HG03521 (cell line): ENCODE data around the gene PRKN.
"Not testable (repeated sequence)": the region's sequence is repeated elsewhere in the genome, so short reads cannot be mapped to it uniquely, and the experiment has no call there.

Experiments used
- ATAC-seq: cut with Tn5 transposase; IDR thresholded peaks from one replicate; pipeline ENCODE4 v1.9.1; 2021; ENCODE audit warnings: mild to moderate bottlenecking, moderate library complexity; ENCODE audit not compliant: unreplicated experiment

PRKN gene

DNA sequence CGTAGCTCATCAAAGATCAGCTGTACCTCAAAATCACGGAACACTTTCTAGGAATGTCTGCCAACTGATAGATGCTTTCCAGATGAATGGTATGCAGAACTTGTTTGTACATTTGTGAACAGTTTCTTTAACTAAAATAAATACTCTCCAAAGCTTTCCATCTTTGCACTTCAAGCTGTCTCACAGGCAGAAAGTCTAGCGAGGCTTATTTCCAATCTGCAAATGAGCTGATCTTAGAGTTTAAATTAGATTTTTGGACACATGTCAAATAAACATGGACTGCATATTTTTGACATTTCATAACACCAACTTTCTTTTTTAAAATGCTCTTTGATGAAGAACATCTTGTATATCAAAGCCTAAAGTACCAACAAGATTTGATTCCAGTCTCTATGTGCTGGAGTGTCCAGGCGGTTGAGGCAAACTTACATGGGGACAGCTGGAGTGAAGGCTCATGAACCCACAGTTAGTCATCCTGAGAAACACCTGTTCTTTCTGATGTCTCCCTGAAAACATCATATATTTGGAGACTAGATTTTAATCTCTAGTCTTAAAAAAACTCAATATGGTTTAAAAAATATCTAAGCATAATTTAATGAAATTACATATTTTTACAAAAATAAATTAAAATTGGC lies 1185.1 kb downstream of the PRKN start:
- no peak for ATAC-seq

DNA sequence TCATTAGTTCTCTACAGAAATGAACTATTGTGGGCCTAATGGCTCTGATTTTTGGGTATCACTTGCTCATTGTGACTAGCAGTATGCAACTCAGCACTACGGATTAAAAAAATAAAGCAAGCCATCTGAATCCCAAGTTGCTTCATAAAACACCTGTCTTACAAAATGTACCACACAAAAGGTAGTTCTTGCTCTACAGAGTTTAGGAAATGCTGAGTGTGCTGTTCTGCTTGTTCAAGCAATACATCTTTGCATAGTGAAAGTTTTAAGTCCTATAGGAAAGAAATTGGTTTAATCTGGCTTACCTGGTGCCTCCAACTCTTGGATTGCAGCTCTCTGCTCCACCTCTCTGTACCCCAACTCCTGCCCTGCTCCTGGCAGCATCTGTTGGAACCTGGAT lies 1187.0 kb downstream of the PRKN start:
- ATAC-seq, result no peak

DNA sequence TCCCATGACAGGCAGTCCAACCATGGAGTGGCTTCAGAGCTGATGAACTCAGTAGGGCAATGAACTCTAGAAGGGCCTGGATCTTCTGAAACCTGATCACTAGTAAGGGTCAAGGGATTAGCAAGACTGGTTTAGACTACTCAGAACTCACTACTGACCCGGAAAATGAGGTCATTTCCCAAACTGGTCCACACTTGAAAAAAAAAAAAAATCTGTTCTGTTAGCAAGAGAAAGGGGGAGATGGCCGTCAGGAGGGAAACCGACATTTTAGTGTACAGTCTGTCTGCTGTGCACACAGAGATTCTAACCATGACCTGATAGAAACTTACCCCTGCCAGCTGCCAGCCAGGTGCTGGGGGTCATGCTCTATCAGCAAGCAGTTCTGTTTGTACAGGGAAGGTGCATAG lies 1191.3 kb downstream of the PRKN start:
- no peak for ATAC-seq

DNA sequence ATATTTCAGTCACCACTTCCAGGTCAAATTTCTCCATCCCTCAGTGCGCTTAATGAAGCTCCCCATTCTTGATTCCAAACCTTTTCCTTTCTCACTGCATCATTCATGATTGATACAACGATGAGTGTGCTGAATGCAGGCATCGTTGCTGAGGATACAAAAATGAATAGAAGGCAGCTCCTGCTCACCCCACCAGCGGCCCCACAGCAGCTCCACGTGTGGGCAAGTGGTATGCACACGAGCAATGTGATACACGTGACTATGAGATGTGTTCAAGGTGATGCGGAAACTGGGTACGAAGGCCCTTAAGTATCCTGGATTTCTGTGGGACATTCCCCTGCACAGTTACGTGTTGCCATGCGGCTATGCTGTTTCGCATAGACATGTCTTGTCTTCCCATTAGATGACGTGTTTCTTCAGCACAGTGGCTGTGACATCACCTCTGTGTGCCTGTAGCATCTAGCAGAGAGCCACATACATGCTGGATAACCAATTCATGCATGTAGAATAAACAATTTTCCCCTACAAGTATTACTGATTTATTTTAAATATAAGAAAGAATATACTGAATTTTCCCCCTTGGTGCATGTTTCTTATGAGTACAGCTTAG lies 1193.2 kb downstream of the PRKN start:
- ATAC-seq, result no peak

DNA sequence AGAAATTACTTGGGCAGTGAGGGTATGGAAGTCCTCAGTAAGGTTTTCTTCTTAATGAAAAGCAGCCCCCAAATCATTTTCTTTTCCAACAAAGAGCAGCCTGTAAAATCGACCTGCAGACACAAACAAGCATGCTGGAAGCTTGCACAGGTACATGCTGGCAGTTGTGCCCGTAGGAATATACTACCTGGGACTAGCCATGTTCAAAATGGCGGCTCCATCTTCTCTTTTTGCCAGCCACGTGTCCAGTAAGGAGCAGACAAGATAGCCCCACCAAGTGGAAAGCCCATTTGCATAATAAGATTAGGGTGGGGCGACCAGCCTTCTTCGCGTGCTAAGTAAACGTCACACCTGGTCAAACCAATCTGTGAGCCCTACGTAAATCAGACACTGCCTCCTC lies 1194.3 kb downstream of the PRKN start:
- ATAC-seq, result no peak

DNA sequence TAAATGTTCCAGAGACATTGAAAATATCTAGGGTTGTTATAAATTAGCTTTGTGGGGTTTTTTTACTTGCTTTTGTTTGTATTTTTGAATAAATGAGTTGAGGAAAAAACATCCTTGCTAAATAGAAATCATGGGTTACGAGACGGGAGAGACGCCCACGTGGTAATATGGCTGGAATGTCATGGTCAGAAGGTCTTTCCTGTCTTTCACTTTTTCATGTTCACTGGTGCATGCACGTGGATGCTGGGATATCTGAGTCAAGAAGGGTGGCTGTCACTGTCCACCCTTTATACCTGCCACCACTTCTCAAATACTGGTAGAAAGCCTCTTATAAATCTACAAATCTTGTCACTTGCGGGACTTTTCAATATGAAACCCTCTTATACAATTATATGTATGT lies 1195.0 kb downstream of the PRKN start:
- no peak for ATAC-seq

DNA sequence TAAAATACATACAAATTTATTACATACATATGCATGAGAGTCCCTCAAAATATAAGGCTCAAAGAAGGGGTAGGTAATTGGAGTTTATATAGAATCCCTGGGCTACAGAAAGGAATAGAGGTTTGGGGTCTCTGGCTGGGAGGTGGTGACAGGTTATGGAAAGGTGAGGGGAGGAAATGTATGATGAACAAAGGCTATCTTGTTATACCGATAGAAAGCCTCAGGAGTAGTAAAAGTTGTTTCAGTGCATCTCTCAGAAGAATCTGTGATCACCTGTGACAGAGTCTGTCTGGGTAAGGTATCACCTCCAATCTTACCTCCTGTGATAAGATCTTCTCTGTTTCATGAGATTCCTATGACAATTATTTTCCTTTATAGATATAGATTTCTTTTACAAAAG lies 1200.8 kb downstream of the PRKN start:
- no peak for ATAC-seq

DNA sequence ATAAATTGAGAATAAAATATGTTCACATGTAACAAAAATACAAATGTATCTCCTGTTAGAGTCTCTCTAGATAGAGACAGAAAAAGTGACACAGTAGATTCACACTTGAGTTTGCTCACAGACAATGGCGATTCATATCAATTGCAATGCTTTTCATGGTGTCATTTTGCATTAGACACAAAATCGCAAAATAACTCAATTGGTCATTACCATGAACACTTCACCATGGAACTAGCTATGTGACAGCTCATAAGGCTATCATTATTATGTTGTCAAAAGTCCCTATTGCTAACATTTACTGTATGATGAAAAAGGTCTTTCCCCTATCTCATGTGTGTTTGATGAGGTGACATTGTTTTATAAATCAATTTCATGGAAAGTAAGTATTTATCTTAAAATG lies 1204.2 kb downstream of the PRKN start:
- no peak for ATAC-seq

DNA sequence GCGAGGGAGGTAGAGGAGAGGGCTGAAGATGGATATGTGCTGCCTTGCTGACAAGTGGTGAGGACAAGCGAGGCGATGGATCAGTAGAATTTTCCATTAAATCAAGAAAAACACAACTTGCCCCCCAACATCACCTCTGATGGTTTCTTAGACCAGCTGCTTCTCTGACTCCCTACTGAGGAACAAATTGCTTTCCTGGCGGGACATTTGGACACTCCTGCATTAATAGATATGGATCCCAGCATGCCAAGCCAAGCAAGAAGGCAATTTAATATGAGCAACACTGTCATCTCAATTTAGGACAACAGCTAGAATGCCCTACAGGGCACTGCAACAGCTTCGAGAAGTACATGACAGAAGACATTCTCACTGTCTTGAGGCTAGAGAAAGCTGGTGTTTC lies 1205.3 kb downstream of the PRKN start:
- ATAC-seq, result no peak

DNA sequence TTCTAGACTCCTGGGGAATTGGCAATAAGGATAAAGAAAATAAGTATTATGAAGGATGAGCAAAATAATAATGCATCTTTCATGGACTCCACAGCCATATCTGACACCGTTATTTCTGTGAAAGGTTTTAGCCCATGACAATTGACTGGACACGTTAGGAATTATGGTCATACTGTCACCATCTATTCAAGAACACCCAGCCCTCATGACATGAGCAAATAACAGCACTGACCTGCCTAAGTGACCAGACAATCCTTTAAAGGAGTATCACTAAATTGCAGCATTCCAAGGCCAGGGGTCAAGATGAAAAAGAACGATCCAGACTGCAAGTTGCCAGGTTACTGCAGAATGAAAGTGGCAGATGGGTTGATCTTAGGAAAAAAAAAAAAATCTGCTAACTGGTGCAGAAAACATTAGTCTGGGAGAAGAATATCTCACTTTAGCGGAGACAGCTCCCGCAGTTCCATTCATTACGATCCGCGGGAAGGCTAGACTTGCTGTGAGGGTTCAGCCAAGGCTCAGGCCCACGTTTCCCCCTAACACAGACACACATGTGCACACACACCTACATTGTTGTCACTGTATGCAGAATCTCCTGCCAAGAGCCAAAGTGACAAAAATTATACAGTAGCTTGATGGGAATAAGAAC lies 1216.0 kb downstream of the PRKN start:
- ATAC-seq, result no peak

DNA sequence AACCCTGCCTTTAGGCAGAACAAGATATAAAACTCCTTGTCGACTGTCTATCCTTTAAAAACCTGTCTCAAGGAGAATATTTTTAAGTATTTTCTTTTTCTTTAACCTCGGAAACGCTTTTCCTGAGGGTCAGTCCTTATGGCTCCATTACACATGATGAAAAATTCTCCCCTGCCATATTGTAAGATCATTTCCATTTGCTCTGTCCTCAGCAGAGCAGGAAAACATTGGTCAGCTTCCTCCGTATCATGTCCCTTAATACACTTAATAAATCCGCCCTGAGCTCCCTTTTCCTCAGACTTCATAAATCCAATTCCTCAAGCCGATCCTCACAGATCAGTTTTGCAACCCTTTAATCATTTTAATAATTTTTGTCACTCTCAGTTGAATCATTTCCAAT lies 1219.2 kb downstream of the PRKN start:
- ATAC-seq, result no peak

DNA sequence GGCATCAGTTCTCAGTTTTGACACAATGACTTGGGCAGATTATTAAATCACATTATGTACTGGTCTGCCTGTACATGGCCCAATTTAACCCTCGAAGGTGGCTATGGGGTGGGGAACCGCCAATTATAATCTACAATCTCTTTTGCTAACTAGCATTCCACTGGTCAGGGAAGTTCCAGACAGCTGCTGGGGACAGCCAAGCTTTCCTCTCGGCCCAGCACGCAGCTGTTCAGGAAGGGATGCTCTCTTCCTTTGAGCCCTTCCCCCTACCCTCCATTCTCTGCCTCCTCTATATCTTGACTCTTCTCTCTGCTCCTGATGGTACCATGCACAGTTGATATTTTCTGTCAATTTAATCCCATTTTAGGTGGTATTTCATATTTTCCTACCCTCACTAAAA lies 1220.2 kb downstream of the PRKN start:
- ATAC-seq, result no peak

DNA sequence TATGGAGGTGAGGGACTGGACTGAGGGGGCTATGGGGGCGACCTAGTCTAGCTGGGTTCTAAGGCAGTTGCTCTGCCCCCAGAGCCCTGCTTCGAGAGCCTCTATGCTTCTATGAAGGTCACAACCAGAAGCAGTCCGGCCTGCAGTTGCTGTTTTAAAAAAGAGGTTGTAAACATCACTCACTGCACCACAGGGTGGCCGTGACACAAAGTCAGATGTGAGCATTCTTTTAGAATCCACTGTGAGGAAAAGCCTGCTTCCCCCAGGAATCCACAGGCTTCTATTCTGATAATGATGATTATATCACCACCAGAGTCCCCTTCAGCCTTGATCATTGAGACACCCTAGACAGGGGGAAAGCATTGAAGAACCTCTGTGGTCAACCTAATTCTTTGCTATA lies 1224.0 kb downstream of the PRKN start:
- ATAC-seq, result no peak

DNA sequence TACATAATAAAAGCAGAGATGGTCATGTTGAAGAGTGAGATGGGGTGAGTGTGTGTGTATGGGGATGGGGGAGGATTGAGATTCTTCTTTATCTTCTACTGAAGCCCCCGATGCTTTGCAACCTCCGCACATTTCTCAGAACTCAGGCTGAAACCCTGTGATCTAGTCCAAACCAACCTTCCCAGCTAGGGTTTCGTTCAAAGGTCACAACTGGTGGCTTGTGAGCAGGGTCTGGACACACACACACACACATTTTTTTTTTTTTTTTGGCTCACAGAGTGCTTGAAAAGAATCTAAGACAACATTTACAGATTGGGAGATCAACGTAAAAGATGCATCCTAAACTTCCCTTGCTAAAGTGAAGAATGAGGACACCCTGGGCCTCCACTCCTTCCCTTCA lies 1228.7 kb downstream of the PRKN start:
- ATAC-seq, result no peak

DNA sequence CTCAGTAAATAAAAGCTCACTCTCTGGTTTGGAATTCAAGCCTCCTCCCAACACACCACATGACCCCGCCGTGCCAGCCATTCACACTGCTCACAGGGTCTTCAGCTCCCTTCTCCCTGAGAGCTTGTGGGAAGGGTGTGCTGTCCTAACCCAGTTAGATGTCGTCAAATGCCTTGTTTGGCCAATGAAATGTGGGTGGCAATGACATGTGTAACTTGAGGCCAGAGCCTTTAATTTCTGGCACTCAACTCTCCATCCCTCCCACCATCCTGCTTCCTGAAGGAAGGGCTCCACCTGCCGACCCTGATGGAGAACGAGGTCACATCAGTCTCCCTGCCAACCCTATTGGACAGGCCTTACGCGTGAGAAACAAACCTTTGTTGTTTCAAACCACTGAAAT lies 1229.2 kb downstream of the PRKN start:
- no peak for ATAC-seq

DNA sequence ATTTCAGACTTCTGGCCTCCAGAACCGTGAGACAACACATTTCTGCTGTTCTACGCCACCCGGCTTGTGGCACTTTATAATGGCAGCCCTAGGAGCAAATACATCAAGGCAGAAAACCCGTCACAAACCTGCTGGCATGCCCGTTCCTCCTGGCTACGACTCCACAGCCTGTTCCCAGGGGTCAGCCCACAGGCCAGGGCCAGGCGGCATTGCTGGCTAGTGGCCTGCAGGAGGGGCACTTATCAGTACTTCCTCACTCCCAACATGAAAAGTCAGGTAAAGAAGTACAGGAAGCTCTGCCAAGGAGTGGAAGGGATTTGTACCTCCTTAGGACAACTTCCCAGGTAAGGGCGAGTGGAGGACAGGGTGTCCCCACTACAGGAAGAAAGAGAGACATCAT lies 1230.6 kb downstream of the PRKN start:
- ATAC-seq, result no peak

DNA sequence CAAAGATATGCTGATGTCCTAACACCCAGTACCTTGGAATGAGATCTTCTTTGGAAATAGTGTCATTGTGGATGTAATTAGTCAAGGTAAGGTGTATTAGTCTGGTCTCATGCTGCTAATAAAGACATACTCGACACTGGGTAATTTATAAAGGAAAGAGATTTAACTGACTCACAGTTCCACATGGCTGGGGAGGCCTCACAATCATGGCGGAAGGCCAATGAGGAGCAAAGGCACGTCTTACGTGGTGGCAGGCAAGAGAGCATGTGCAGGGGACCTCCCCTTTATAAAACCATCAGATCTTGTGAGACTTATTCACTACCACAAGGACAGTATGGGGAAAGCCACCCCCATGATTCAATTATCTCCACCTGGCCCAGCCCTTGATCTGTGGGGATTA lies 1231.3 kb downstream of the PRKN start:
- not testable (repeated sequence) for ATAC-seq

DNA sequence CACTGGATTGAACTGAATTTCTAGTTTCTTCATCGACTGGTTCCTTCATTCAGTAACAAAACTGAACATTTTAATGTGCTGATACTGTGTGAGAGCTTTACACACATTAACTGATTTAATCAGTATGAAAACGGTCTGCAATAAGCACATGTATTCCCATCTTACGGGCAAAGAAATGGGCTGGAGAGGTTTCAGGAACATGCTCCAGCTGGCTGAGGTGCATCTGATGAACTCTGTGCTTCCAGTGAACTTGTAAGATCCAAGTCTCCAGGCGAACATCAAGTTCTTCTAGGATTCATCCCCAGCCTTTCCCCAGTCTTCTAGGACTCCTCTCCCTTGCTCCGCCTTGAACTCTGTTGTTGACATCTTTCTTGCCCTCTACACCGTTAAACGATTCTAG lies 1233.0 kb downstream of the PRKN start:
- ATAC-seq, result no peak

DNA sequence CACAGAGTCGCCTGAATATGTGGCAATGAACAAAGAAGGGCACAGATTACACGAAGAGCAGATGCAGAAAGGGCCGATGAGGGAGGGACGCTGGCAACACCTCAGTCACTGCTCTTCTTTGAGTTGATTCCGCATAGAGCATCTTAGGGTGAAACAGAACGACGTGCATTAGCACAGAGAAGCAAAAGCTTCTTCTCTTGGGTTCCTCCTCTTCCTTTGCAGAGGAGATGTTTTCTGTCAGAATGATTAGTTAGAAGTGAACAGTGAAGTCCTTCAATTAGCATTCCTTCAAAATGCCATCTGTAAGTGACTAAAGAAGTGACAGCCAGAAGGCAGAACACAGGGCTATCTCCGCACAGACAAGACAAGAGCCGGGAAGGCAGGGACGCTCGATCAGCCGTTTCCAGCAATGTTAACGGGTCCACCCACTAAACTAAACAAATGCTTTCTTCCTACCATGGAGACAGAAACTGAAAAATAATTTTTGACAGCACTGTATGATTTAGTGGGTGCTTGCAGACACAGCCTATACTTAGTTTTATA lies 1233.9 kb downstream of the PRKN start:
- no peak for ATAC-seq

DNA sequence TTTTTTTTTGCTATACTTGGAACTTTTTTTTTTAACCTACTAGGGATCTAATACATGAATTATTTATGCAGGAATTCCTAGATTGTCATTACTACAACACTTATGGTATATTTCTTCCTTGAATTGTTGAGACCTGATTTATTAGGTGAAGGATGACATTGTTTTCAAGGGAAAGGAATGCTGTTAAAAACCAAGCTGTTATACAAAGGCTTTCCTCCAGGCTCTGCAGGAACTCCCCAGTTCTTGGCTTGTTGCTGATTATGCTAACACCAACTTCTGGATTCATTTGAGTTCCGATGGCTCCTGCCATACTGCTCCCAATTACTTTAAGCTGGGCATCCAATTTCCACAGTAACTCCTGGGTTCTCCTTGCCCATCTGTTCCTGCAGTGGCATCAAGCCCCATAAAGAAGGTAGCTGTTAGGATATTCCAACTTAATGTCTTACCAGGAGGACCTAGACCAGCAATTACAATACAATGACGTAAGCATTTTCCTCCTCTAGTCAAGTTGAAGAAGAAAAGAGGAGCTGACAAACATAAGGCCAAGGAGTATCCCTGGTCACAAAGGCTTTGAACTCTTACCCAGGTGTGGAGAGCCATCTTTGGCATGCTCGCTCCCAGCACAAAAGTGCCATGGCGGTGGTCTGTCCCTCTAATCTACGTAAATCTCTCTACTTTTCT lies 1237.8 kb downstream of the PRKN start:
- ATAC-seq, result no peak

DNA sequence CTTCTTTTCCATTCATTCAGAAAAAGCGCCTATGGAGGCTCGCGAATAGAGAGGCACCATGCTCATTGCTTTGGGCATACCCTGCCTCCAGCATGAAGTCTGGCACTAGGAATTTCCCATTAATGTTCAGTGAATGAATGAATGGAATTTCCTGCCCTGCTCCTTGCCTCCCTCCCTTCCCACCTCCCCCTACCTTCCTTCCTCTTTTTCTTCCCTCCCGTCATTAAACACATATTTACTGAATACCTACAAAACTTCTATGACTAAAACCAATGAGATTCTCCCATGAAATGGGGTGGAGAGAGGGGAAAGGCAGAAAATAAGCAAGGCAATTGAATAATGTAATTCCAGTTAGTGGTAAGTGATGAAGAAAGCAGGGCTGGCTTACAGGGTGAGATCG lies 1239.9 kb downstream of the PRKN start:
- ATAC-seq, result no peak

DNA sequence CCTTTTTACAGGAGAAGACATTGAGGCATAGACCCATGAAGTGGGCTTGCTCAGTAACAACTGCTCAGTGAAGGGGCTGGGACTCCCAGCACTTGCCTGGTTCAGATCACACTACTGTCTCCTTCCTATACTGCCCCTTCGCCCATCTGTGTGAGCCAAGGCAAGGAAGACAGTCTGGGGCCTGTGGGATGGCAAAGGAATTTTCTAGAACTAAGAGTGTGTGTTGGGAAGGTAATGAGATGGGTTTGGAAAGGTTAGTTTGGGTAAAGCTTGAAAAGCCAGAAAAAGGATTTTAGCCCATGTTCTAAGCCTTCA lies 1240.4 kb downstream of the PRKN start:
- ATAC-seq, result no peak
